CD4-positive, alpha-beta T cell (primary cell): Measurements from ENCODE around the gene SLC9A8. TPM values are rescaled to one million over a fixed set of nuclear protein-coding genes. Genes with fewer than 3 reads are reported as not detected.

Source experiments
- ATAC-seq: fragments of 200-7000 bp; cut with Tn5 transposase; one replicate; pipeline ENCODE4 v1.10.0; 2022; ENCODE audit warnings: mild to moderate bottlenecking; ENCODE audit not compliant: poor library complexity
- CTCF ChIA-PET: fragments of 350-600 bp; sonication (Branson Sonifier 250); formaldehyde crosslinking; loops from one replicate; lab custom pipeline; 2021; ENCODE audit warnings: antibody characterized with exemption, inconsistent platforms; lab: Charles Lee
- POLR2A ChIA-PET: fragments of 350-600 bp; sonication (Branson Sonifier 250); formaldehyde crosslinking; loops from one replicate; lab custom pipeline; 2021; ENCODE audit warnings: antibody characterized with exemption, inconsistent platforms; lab: Charles Lee
- DNase-seq, 14 experiments: peaks; one replicate each; pipeline ENCODE4 v3.0.0-alpha.2; 2013 to 2020; ENCODE audit warnings: mixed read lengths in 2 of 14
- H3K27ac ChIP-seq, 2 donors: one replicate each; pipeline versions ENCODE4 v1.5.1 to v1.7.0; 2013; ENCODE audit warnings: low read length in 2 of 2, low read depth in 1 of 2, mild to moderate bottlenecking in 1 of 2
- H3K27me3 ChIP-seq, 2 experiments: 1 replicate in 1 of 2; 2 replicates in 1 of 2; pipeline versions ENCODE4 v1.6.1 to v1.7.0; 2013; ENCODE audit warnings: low read length in 2 of 2, control low read depth in 1 of 2, mild to moderate bottlenecking in 1 of 2, moderate library complexity in 1 of 2; ENCODE audit not compliant: insufficient read depth in 2 of 2, control insufficient read depth in 1 of 2
- H3K36me3 ChIP-seq: one replicate; pipeline ENCODE4 v1.6.1; 2013; ENCODE audit warnings: low read length, control low read depth; ENCODE audit not compliant: insufficient read depth
- H3K4me1 ChIP-seq: one replicate; pipeline ENCODE4 v1.6.1; 2013; ENCODE audit warnings: low read length, control low read depth; ENCODE audit not compliant: insufficient read depth
- H3K4me3 ChIP-seq: one replicate; pipeline ENCODE4 v1.5.1; 2013; ENCODE audit warnings: mild to moderate bottlenecking, low read length, moderate library complexity
- H3K9me3 ChIP-seq, 2 experiments: 1 replicate in 1 of 2; 2 replicates in 1 of 2; pipeline versions ENCODE4 v1.6.1 to v1.7.0; 2013; ENCODE audit warnings: low read length in 2 of 2, mild to moderate bottlenecking in 2 of 2, control low read depth in 1 of 2, moderate library complexity in 1 of 2; ENCODE audit not compliant: control insufficient read depth in 1 of 2, insufficient read depth in 1 of 2
- H3K27ac Mint-ChIP-seq: one replicate; pipeline ENCODE4 v1.8.0; 2020; ENCODE audit warnings: mixed read lengths
- H3K27me3 Mint-ChIP-seq: one replicate; pipeline ENCODE4 v1.8.0; 2021; ENCODE audit warnings: mixed read lengths
- H3K36me3 Mint-ChIP-seq: one replicate; pipeline ENCODE4 v1.8.0; 2021; ENCODE audit warnings: low read depth, mixed read lengths
- H3K4me1 Mint-ChIP-seq: one replicate; pipeline ENCODE4 v1.8.0; 2021; ENCODE audit warnings: low read depth, mixed read lengths
- H3K4me3 Mint-ChIP-seq: one replicate; pipeline ENCODE4 v1.8.0; 2020; ENCODE audit warnings: mild to moderate bottlenecking, mixed read lengths
- H3K9me3 Mint-ChIP-seq: one replicate; pipeline ENCODE4 v1.8.0; 2020; ENCODE audit warnings: mixed read lengths
- intact Hi-C, 2 experiments: fragments of 100-400 bp; cut with DNase I in 1 of 2; cut with micrococcal nuclease in 1 of 2; formaldehyde crosslinking; loops; one replicate each; pipeline versions ENCODE4 v1.15.1 to v1.9.0; 2023 to 2025; cut with DNase I, micrococcal nuclease
- total RNA-seq, 174 experiments: library from RNA in 2 of 174; stranded (reverse) in 2 of 174; gene quantifications; one replicate each; pipeline ENCODE4 v1.2.3 and lab custom pipeline; 2021 to 2026
- TF ChIP-seq, protein P1 (sequence below): fragments of 200-600 bp; IDR thresholded peaks from one replicate; pipeline ENCODE4 v1.8.0; 2022; ENCODE audit warnings: antibody characterized with exemption, mild to moderate bottlenecking

Gene SLC9A8
- total RNA-seq, 2 experiments from 2014 or later, result 29.5 to 30.2 TPM

DNA sequence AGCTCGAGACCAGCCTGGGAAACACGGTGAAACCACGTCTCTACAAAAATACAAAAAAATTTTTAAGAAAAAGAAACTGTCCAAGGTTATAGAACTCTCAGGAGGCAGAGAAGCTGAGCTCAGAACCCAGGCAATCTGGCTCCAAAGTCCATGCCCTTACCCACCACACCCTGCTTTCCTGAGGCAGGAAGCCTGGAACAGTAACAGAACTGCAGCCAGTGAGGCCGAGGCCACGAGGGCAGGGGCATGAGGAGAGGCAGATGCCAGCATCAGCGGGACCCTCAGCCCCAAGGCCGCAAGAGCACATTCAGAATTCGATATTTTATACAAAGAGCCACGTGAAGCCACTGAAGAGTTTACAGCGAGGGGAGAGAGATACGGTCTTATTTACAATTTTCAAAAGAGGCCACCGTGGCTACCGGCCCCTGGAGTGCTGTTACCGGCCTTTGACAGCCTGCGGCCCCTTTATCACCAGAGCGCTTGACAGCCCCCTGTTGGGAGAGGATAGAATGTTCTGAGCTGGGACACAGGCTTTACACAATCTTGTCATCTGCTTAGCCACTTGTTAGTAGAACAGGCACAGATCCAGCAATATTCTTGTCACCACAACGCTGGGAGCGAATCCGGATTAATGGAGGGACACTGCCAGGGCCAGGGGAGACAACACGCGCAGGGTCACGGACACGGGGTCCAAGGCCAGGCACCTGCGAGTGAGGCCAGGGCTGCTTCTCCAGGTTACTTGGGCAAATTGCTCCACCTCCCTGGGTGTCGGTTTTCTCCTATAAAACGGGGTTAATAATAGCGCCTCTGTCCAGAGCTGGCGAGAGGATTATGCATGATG lies 97.1 kb downstream of the SLC9A8 start:
- peaks cover 44% of the 10 kb centered on the region for H3K36me3 Mint-ChIP-seq
- H3K27me3 ChIP-seq, result no peaks in the 10 kb centered on the region
- no peaks in the 10 kb centered on the region for H3K27me3 Mint-ChIP-seq
- H3K27ac ChIP-seq, result no peak overlapping the region
- DNase-seq, result no peak
- H3K4me3 Mint-ChIP-seq, result no peak overlapping the region
- CTCF ChIA-PET, result no interaction called here
- POLR2A ChIA-PET, result no interaction called here
- H3K4me1 Mint-ChIP-seq, result peaks cover 33% of the 10 kb centered on the region
- H3K4me1 ChIP-seq, result peaks cover 20% of the 10 kb centered on the region
- H3K36me3 ChIP-seq, result peaks cover 45% of the 10 kb centered on the region
- no peaks in the 10 kb centered on the region for H3K9me3 ChIP-seq
- H3K27ac Mint-ChIP-seq, result no peak overlapping the region
- H3K4me3 ChIP-seq, result no peak overlapping the region
- TF ChIP-seq, protein P1, sequence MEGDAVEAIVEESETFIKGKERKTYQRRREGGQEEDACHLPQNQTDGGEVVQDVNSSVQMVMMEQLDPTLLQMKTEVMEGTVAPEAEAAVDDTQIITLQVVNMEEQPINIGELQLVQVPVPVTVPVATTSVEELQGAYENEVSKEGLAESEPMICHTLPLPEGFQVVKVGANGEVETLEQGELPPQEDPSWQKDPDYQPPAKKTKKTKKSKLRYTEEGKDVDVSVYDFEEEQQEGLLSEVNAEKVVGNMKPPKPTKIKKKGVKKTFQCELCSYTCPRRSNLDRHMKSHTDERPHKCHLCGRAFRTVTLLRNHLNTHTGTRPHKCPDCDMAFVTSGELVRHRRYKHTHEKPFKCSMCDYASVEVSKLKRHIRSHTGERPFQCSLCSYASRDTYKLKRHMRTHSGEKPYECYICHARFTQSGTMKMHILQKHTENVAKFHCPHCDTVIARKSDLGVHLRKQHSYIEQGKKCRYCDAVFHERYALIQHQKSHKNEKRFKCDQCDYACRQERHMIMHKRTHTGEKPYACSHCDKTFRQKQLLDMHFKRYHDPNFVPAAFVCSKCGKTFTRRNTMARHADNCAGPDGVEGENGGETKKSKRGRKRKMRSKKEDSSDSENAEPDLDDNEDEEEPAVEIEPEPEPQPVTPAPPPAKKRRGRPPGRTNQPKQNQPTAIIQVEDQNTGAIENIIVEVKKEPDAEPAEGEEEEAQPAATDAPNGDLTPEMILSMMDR, result no peak
- intact Hi-C loops, result loop anchor here in 1 of 2 experiments (10.0 kb wide), 1 partner anchor 95 kb away; the partner anchor contains the start of gene SLC9A8
- ATAC-seq, result no peak
- H3K9me3 Mint-ChIP-seq, result no peaks in the 10 kb centered on the region

DNA sequence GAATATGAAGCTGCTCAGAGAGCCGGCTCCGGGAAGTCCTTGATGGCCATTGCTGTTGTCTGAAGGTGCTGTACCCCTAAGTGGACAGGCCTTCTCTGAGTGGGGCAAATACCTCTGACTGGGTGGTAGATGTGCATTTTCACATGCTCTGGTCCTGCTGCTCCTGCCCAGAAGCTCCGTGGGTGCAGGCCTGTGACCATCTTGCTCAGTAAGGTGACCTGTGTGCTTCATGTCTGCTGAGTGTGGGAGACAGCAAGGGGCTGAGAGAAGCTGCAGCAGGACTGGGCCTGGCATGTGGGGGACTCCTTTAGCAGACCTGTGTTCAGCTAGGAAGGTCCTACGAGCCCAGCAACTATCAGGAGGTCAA lies 97.7 kb downstream of the SLC9A8 start:
- peaks cover 39% of the 10 kb centered on the region for H3K36me3 ChIP-seq
- no peaks in the 10 kb centered on the region for H3K9me3 ChIP-seq
- intact Hi-C loops, result loop anchor here in 1 of 2 experiments (10.0 kb wide), 1 partner anchor 96 kb away; the partner anchor contains the start of gene SLC9A8
- H3K27ac ChIP-seq, result no peak overlapping the region
- Mint-ChIP-seq H3K4me3 (no peak overlapping the region), H3K36me3 (peaks cover 41% of the 10 kb centered on the region), H3K9me3 (no peaks in the 10 kb centered on the region), H3K27me3 (no peaks in the 10 kb centered on the region), H3K27ac (no peak overlapping the region), H3K4me1 (peaks cover 35% of the 10 kb centered on the region)
- peaks cover 23% of the 10 kb centered on the region for H3K4me1 ChIP-seq
- H3K4me3 ChIP-seq, result no peak overlapping the region
- ChIA-PET CTCF (no interaction called here), POLR2A (no interaction called here)
- DNase-seq (no peak), ATAC-seq (no peak)
- no peaks in the 10 kb centered on the region for H3K27me3 ChIP-seq
- TF ChIP-seq, protein P1, result no peak

DNA sequence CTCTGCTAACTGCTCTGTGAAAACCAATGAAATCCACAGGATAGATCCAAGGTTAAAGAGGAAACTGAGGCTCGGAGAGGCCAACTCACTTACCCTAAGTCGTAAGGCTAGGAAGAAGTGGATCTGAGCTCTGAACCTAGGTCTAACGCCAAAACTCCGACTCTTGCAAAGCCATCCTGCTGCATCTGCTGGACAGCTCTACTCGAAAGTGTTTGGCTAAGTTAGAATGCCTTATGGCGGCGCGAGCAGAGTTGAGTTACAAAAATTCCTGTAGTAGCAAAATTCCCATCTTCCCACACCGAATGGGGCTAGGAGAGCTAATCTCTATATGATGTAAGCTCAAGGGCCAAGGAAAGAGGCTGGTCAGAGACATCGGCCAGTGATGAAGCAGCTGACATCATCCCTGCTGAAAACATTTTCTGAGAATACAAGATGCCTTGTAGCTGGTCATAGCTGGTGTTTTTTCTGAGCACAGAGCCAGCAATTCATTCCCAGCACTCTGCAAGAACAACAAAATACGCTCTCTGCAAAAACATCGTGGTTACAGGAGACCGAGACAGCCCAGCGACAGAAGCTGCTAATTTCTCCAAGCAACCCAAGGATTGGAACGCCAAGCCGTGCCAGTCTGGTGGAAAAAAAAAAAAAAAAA lies 100.9 kb downstream of the SLC9A8 start:
- H3K4me3 ChIP-seq, result no peak overlapping the region
- POLR2A ChIA-PET, result interaction anchor here (1.2 to 1.3 kb wide), 2 partner anchors 21 to 23 kb away, joined by 5 to 6 read pairs; partner anchors contain the start of gene RNF114

More for the DNA sequence above, 100.9 kb downstream of the SLC9A8 start:
- ATAC-seq, result no peak
- Histone ChIP-seq H3K27ac (no peak overlapping the region), H3K36me3 (peaks cover 9% of the 10 kb centered on the region), H3K9me3 (no peaks in the 10 kb centered on the region), H3K27me3 (no peaks in the 10 kb centered on the region), H3K4me1 (peaks cover 33% of the 10 kb centered on the region)
- intact Hi-C loops, result loop anchor here (2.0 to 10.0 kb wide), 3 partner anchors 15 to 101 kb away; partner anchors contain the start of gene SLC9A8 (in 2 of the 2)
- H3K27ac Mint-ChIP-seq, result peak overlapping the region; percentile 99
- no peaks in the 10 kb centered on the region for H3K27me3 Mint-ChIP-seq
- H3K36me3 Mint-ChIP-seq, result peaks cover 27% of the 10 kb centered on the region
- no peak for DNase-seq
- TF ChIP-seq, protein P1, result no peak
- H3K4me1 Mint-ChIP-seq, result peaks cover 45% of the 10 kb centered on the region
- H3K4me3 Mint-ChIP-seq, result peak overlapping the region; percentile 98
- CTCF ChIA-PET, result interaction anchor here (0.5 to 1.7 kb wide), 4 partner anchors 33 to 181 kb away, joined by 3 to 4 read pairs (median 3); no protein-coding TSS in a partner anchor
- H3K9me3 Mint-ChIP-seq, result no peaks in the 10 kb centered on the region
